ENCODE measurements around the gene PER2.

GRCh38 chr2:238299803-238300202 lies 11.4 kb upstream of the PER2 start:
- TF ChIP-seq CTCF (CRISPR knock-in tag; IDR thresholded peaks at IDR 0.05) (no peak), CEBPB (IDR thresholded peaks at IDR 0.05; ENCODE audit: borderline replicate concordance, low read depth, low read length) (no peak), SUZ12 (IDR thresholded peaks at IDR 0.05; ENCODE audit: low read depth, low read length) (no peak), TBP (CRISPR knock-in tag; IDR thresholded peaks at IDR 0.05) (no peak), ZNF772 (CRISPR knock-in tag; IDR thresholded peaks at IDR 0.05) (no peak), MLX (CRISPR knock-in tag; IDR thresholded peaks at IDR 0.05) (no peak), CEBPG (CRISPR knock-in tag; IDR thresholded peaks at IDR 0.05) (no peak), EZH2 (conservative IDR thresholded peaks at IDR 0.05; ENCODE audit: low read depth, low read length) (no peak), ZNF354B (CRISPR knock-in tag; IDR thresholded peaks at IDR 0.05) (no peak)
